Esophagus (tissue), 2 donors: ENCODE measurements around the gene CWF19L1. TPM values are rescaled to one million over a fixed set of nuclear protein-coding genes. Genes with fewer than 3 reads are reported as not detected.
A peak's percentile ranks its signal among the peaks of the same experiment; 100 is the strongest.
"Not testable (repeated sequence)": the region's sequence is repeated elsewhere in the genome, so short reads cannot be mapped to it uniquely, and the experiment has no call there.

ENCODE experiments used
- H3K27ac ChIP-seq, 2 donors: one replicate each; pipeline ENCODE4 v1.5.1; 2013; ENCODE audit warnings: low read depth in 2 of 2, mild to moderate bottlenecking in 2 of 2, inconsistent platforms in 1 of 2, low read length in 1 of 2, moderate library complexity in 1 of 2
- H3K27me3 ChIP-seq, 2 donors: one replicate each; pipeline ENCODE4 v1.6.1; 2013; ENCODE audit warnings: low read length in 2 of 2, control low read depth in 1 of 2, mild to moderate bottlenecking in 1 of 2; ENCODE audit not compliant: insufficient read depth in 2 of 2, control insufficient read depth in 1 of 2
- H3K36me3 ChIP-seq, 2 donors: one replicate each; pipeline ENCODE4 v1.6.1; 2013; ENCODE audit warnings: low read length in 1 of 2; ENCODE audit not compliant: control insufficient read depth in 2 of 2, insufficient read depth in 2 of 2
- H3K4me1 ChIP-seq, 2 donors: one replicate each; pipeline ENCODE4 v1.6.1; 2013; ENCODE audit warnings: low read length in 1 of 2; ENCODE audit not compliant: control insufficient read depth in 2 of 2, insufficient read depth in 2 of 2
- H3K4me3 ChIP-seq, 2 donors: one replicate each; pipeline ENCODE4 v1.5.1; 2013; ENCODE audit warnings: low read length in 2 of 2, mild to moderate bottlenecking in 2 of 2, low read depth in 1 of 2, moderate library complexity in 1 of 2
- H3K9me3 ChIP-seq, 2 donors: one replicate each; pipeline ENCODE4 v1.6.1; 2013; ENCODE audit warnings: mild to moderate bottlenecking in 2 of 2, low read depth in 1 of 2, low read length in 1 of 2, moderate library complexity in 1 of 2; ENCODE audit not compliant: control insufficient read depth in 2 of 2, insufficient read depth in 1 of 2
- WGBS, 2 donors: extraction: QIAGEN DNeasy Blood & Tissue Kit; methylation state at CpG; one replicate each; pipeline ENCODE4 v1.1.7; 2013; 5-methylcytosine and 5-hydroxymethylcytosine counted together
- polyA plus RNA-seq, 2 donors: library from polyadenylated mRNA; stranded (reverse); fragments of 200-250 nt; gene quantifications; one replicate each; pipeline ENCODE4 v1.2.3, GENCODE V29; 2013
- donor health status: healthy with polysubstance abuse.
- donor health status: Bipolar disorder and iron deficiency.

CWF19L1 gene
- polyA plus RNA-seq, 2 donors: 11.4 to 11.5 TPM

- H3K9me3 ChIP-seq: no peaks in the 10 kb centered on the region
- H3K27ac ChIP-seq: no peak overlapping the region
- H3K36me3 ChIP-seq: no peaks in the 10 kb centered on the region
- no peaks in the 10 kb centered on the region for H3K27me3 ChIP-seq
- H3K4me1 ChIP-seq: no peaks in the 10 kb centered on the region
- H3K4me3 ChIP-seq: no peak overlapping the region
These were observed 25.6 kb upstream of the CWF19L1 start for GRCh38 chr10:100293066-100293465.

- H3K27me3 ChIP-seq, H3K4me3 ChIP-seq, H3K27ac ChIP-seq, H3K36me3 ChIP-seq, H3K4me1 ChIP-seq, H3K9me3 ChIP-seq: not testable (repeated sequence)
- WGBS, 2 donors: 72% methylated on average over 4 of the region's 4 CpGs
These were observed 24.9 kb upstream of the CWF19L1 start for GRCh38 chr10:100292300-100292699.

DNA sequence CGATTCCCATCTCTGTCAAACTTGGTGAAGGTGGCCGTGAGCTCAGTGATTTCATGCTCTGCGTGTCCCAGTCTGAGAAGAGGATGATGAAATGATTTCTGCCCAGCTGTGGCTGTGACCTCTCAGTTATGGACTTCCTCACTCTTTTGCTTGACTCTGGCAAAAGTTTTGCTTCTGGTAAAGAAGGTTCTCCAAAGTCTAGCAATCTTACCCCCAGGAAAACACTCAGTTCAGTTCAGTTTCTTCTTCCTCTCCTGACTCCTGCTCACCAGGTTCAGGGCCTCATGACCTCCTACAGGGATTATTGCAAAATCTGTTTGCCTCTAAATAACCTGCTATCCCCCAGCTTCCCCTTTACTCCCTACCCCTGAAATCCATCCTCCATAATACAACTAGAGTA lies 23.9 kb upstream of the CWF19L1 start:
- no peak overlapping the region for H3K27ac ChIP-seq
- H3K4me1 ChIP-seq: no peaks in the 10 kb centered on the region
- no peaks in the 10 kb centered on the region for H3K27me3 ChIP-seq
- no peaks in the 10 kb centered on the region for H3K36me3 ChIP-seq
- no peak overlapping the region for H3K4me3 ChIP-seq
- 73 to 83% methylated on average over 3 of the region's 3 CpGs for WGBS, 2 donors
- H3K9me3 ChIP-seq: no peaks in the 10 kb centered on the region

DNA sequence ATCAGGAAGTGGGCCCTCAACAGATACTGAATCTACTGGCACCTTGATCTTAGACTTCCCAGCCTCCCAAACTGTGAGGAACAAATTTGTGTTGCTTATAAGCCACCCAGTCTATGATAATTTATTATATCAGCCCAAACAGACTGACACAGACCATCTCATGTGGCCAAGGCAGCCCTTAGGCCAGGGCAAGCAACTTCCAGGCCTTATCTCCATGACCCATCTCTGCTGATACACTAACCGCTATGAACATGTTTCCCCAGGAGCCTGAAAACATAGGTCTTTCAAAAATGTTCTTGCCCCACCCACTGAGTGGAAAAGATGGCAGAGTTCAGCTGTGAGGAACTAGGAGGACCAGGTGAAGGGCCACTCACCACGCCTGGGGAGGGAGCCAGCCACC lies 22.2 kb upstream of the CWF19L1 start:
- Histone ChIP-seq H3K4me3 (no peak overlapping the region), H3K36me3 (no peaks in the 10 kb centered on the region), H3K9me3 (no peaks in the 10 kb centered on the region), H3K4me1 (no peaks in the 10 kb centered on the region), H3K27ac (no peak overlapping the region), H3K27me3 (no peaks in the 10 kb centered on the region)
- WGBS, 2 donors: 77 to 87% methylated on average over 2 of the region's 2 CpGs

DNA sequence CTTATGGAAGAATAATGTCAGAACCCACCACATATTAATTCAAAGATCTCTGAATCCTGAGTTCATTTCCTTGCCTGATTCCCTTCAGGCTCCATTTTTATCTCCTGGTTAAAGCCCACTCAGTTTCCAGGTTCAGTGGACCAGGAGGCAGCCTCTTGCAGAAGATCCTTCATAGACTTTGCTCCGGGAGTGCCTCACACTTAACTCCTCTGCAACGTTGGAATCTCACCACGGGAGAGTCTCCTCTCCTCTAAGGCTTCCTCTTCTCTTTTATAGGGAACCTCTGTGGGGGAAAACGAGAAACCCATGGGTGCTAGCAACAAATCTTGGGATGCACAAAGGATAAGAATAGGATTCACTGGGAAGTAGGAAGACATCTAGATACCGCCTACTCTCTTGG lies 20.8 kb upstream of the CWF19L1 start:
- Histone ChIP-seq H3K4me3 (no peak overlapping the region), H3K27me3 (no peaks in the 10 kb centered on the region), H3K36me3 (no peaks in the 10 kb centered on the region), H3K27ac (no peak overlapping the region), H3K4me1 (no peaks in the 10 kb centered on the region), H3K9me3 (no peaks in the 10 kb centered on the region)
- WGBS, 2 donors: 73 to 82% methylated on average over 5 of the region's 5 CpGs

- 77 to 89% methylated on average over 6 of the region's 6 CpGs for WGBS, 2 donors
- H3K27ac ChIP-seq: peak overlapping the region in 1 of 2 donors; percentile 1
- no peaks in the 10 kb centered on the region for H3K4me1 ChIP-seq
- H3K9me3 ChIP-seq: no peaks in the 10 kb centered on the region
- H3K27me3 ChIP-seq: no peaks in the 10 kb centered on the region
- no peak overlapping the region for H3K4me3 ChIP-seq
- H3K36me3 ChIP-seq: peaks cover 0 to 3% of the 10 kb centered on the region in 2 donors
These were observed 20.3 kb upstream of the CWF19L1 start for GRCh38 chr10:100287756-100288155.

GRCh38 chr10:100286051-100287033 lies 18.9 kb upstream of the CWF19L1 start, which contains the start of gene BLOC1S2:
BLOC1S2 (minus strand) TSS chr10:100286680; CDS start chr10:100286659, 21 bp downstream.
- no peaks in the 10 kb centered on the region for H3K4me1 ChIP-seq
- peaks cover 0 to 3% of the 10 kb centered on the region in 2 donors for H3K36me3 ChIP-seq
- H3K27ac ChIP-seq: peak within 1 kb of the TSS; percentile 93 to 100
- peak within 1 kb of the TSS; percentile 85 to 88 for H3K4me3 ChIP-seq
- WGBS, 2 donors: 1% methylated on average over 61 to 63 of the region's 63 CpGs
- H3K27me3 ChIP-seq: no peaks in the 10 kb centered on the region
- H3K9me3 ChIP-seq: no peaks in the 10 kb centered on the region

DNA sequence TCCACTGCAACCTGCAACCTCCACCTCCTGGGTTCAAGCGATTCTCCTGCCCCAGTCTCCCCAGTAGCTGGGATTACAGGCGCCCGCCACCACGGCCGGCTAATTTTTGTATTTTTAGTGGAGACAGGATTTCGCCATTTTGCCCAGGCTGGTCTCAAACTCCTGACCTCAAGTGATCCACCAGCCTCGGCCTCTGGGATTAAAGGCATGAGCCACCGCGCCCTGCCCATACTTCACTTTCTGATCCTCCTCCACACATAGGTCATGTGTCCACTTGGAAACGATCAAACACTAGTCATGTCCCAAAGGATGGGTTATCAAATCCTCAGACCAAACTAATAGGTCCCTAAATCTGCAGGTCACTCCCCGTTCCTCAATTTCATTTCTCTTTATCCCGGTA lies 17.9 kb upstream of the CWF19L1 start:
- Histone ChIP-seq H3K4me3 (peak overlapping the region in 1 of 2 donors; percentile 85), H3K27ac (peak overlapping the region; percentile 93 to 100)
- H3K9me3 ChIP-seq, H3K27me3 ChIP-seq, H3K4me1 ChIP-seq, H3K36me3 ChIP-seq: not testable (repeated sequence)
- WGBS, 2 donors: 78 to 85% methylated on average over 12 of the region's 12 CpGs

GRCh38 chr10:100282907-100283306 lies 15.5 kb upstream of the CWF19L1 start:
- H3K9me3 ChIP-seq: no peaks in the 10 kb centered on the region
- H3K27ac ChIP-seq: no peak overlapping the region
- WGBS, 2 donors: 94 to 97% methylated on average over 3 of the region's 3 CpGs
- H3K4me3 ChIP-seq: no peak overlapping the region
- H3K4me1 ChIP-seq: no peaks in the 10 kb centered on the region
- H3K27me3 ChIP-seq: no peaks in the 10 kb centered on the region
- H3K36me3 ChIP-seq: peaks cover 3 to 6% of the 10 kb centered on the region in 2 donors

DNA sequence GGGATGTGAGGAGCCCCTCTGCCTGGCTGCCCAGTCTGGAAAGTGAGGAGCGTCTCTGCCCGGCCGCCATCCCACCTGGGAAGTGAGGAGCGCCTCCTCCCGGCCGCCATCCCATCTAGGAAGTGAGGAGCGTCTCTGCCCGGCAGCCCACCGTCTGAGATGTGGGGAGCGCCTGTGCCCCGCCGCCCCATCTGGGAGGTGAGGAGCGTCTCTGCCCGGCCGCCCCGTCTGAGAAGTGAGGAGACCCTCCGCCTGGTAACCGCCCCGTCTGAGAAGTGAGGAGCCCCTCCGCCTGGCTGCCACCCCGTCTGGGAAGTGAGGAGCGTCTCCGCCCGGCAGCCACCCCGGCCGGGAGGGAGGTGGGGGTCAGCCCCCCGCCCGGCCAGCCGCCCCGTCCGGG lies 9.5 kb upstream of the CWF19L1 start:
- H3K36me3 ChIP-seq, H3K27me3 ChIP-seq, H3K4me3 ChIP-seq, H3K4me1 ChIP-seq, H3K9me3 ChIP-seq, H3K27ac ChIP-seq: not testable (repeated sequence)
- 84 to 89% methylated on average over 7 to 24 of the region's 31 CpGs for WGBS, 2 donors
